BE2C (cell line): ENCODE data around the gene JPT2.
"Not testable (repeated sequence)": the region's sequence is repeated elsewhere in the genome, so short reads cannot be mapped to it uniquely, and the experiment has no call there.

Source experiments
- DNase-seq: peaks from one replicate; pipeline ENCODE4 v3.0.0-alpha.2; 2020
- H3K27me3 ChIP-seq: fragments of 250-450 bp; sonication (Bioruptor Pico); 2 replicates; pipeline ENCODE4 v1.5.1; 2020; ENCODE audit warnings: mild to moderate bottlenecking
- H3K36me3 ChIP-seq: fragments of 250-450 bp; sonication (Bioruptor Pico); 2 replicates; pipeline ENCODE4 v1.5.1; 2020; ENCODE audit warnings: mild to moderate bottlenecking
- H3K4me1 ChIP-seq: fragments of 250-450 bp; sonication (Bioruptor Pico); 2 replicates; pipeline ENCODE4 v1.5.1; 2020
- H3K4me3 ChIP-seq: 2 replicates; pipeline ENCODE4 v1.5.1; 2011; ENCODE audit warnings: low read depth, low read length
- H3K9me3 ChIP-seq: fragments of 250-450 bp; sonication (Bioruptor Pico); 2 replicates; pipeline ENCODE4 v1.5.1; 2020
- TF ChIP-seq, protein P1 (sequence below): IDR thresholded peaks from 2 replicates; pipeline ENCODE4 v1.5.1; 2012; ENCODE audit warnings: mild to moderate bottlenecking, low read depth, low read length

JPT2 gene

GRCh38 chr16:1709356-1709755 is 31.3 kb downstream of the JPT2 start:
- TF ChIP-seq, protein P1, sequence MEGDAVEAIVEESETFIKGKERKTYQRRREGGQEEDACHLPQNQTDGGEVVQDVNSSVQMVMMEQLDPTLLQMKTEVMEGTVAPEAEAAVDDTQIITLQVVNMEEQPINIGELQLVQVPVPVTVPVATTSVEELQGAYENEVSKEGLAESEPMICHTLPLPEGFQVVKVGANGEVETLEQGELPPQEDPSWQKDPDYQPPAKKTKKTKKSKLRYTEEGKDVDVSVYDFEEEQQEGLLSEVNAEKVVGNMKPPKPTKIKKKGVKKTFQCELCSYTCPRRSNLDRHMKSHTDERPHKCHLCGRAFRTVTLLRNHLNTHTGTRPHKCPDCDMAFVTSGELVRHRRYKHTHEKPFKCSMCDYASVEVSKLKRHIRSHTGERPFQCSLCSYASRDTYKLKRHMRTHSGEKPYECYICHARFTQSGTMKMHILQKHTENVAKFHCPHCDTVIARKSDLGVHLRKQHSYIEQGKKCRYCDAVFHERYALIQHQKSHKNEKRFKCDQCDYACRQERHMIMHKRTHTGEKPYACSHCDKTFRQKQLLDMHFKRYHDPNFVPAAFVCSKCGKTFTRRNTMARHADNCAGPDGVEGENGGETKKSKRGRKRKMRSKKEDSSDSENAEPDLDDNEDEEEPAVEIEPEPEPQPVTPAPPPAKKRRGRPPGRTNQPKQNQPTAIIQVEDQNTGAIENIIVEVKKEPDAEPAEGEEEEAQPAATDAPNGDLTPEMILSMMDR = no peak
- Histone ChIP-seq H3K27me3 (no peaks in the 10 kb centered on the region), H3K9me3 (no peaks in the 10 kb centered on the region), H3K36me3 (no peaks in the 10 kb centered on the region; the same call in 1 of the 2 replicates), H3K4me3 (peak overlapping the region; percentile 98), H3K4me1 (peaks cover 8% of the 10 kb centered on the region)
- DNase-seq = no peak

DNA sequence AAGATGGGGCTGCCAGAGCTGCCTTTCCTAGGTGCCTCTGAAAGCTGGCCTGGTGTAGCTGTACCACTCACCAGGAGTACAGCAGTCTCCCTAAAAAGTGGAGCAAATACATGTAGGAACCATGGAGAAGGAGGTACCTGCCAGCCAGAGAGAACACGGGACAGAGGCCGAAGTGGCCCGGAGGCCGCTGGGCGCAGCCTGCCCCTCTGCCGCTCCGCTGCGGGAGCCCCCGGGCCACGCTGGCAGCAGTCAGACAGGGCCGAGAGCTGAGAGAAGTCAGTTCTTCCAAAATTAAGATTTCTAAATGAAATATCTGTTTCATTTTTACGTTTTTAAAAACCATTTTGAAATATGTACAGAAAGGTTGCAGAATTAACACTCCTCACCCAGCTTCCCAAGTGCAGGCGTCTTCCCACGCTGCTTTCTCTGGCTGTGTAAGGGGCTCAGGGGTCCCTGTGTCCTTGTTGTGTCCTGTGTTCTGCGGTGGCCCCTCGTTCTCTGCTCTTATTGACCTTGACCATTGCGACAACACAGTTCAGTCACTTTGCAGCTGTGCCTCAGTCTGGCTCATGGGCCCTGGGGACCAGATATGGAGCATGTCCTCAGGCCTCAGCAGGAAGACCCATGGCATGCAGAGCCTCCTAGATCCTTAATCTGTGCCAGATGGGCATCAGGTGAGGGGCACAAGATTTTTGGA is 32.9 kb downstream of the JPT2 start:
- Histone ChIP-seq H3K4me1 (peaks cover 10% of the 10 kb centered on the region), H3K27me3 (no peaks in the 10 kb centered on the region), H3K4me3 (no peak overlapping the region), H3K9me3 (no peaks in the 10 kb centered on the region), H3K36me3 (no peaks in the 10 kb centered on the region; the same call in 1 of the 2 replicates)
- DNase-seq = no peak
- TF ChIP-seq, protein P1 = no peak

DNA sequence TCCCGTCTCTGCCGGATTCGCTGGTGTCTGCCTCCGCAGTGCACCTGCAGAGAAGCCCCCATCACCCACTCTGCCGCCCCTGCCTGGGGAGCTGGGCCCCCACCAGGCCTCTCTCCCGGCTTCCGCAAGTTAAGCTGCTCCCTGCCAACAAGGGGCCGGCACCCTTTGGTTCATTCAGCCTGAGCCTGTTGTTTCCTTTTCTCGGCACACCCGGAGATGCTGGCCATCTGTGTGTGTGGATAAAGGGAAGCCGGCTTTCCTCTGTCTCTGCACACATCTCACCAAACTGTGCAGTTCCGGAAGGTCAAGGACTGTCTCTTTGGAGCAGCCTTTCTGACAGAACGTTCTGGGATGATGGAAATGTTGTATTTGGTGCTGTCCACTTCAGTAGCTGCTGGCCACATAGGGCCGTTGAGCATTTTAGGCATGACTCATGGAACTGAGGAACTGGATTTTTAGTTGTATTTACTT is 34.7 kb downstream of the JPT2 start:
- Histone ChIP-seq H3K36me3 (peaks cover 2% of the 10 kb centered on the region; the same call in 1 of the 2 replicates), H3K4me1 (peaks cover 10% of the 10 kb centered on the region), H3K9me3 (no peaks in the 10 kb centered on the region), H3K27me3 (no peaks in the 10 kb centered on the region), H3K4me3 (no peak overlapping the region)
- TF ChIP-seq, protein P1 = no peak
- no peak for DNase-seq

- Histone ChIP-seq H3K4me1 (peaks cover 10% of the 10 kb centered on the region), H3K36me3 (peaks cover 2% of the 10 kb centered on the region; the same call in 1 of the 2 replicates), H3K27me3 (no peaks in the 10 kb centered on the region), H3K9me3 (no peaks in the 10 kb centered on the region), H3K4me3 (no peak overlapping the region)
- DNase-seq = no peak
- TF ChIP-seq, protein P1 = no peak
These were observed 35.3 kb downstream of the JPT2 start for GRCh38 chr16:1713331-1713730.

DNA sequence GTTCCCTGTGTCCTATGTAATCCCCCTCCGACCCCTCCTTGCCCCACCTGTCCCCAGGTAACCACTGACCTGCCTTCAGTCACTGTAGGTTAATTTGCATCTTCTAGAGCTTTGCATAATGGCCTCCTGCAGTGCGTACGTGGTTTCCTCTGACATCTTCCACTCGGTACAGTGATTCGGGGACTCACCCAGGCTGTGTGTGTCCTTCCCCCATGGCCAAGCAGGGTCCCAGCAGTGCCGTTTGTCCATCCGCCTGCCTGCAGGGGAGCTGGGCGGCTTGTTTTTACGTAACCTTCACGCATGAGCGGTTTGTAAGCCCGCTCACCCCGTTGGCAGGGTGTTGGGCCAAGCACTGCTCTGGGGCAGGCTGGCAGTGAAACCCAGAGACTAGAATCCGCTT is 35.9 kb downstream of the JPT2 start:
- peaks cover 2% of the 10 kb centered on the region; the same call in 1 of the 2 replicates for H3K36me3 ChIP-seq
- peak; percentile 55 for DNase-seq
- TF ChIP-seq, protein P1 = no peak
- peaks cover 10% of the 10 kb centered on the region for H3K4me1 ChIP-seq
- no peaks in the 10 kb centered on the region for H3K27me3 ChIP-seq
- H3K4me3 ChIP-seq = peak overlapping the region; percentile 15
- H3K9me3 ChIP-seq = no peaks in the 10 kb centered on the region

DNA sequence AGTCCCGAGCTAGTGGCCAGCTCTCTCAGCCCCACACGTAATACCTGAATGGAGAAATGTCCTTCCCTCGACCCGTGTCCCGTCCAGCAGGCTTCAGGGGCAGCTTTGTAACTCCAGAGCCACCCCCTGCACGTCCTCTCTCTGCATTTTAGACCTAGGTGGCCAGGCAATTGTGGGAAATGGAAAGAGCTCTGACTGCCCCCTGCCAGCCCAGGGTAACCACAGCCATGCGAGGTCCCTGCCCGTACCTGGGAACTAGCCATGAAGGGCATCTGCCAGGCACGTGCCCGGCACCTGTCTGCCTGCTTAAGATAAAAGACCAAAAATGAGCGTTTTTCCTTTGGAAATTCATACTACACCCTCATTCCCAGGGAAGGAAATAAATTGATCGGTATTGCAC is 37.1 kb downstream of the JPT2 start:
- Histone ChIP-seq H3K4me3 (no peak overlapping the region), H3K4me1 (peaks cover 6% of the 10 kb centered on the region)
- DNase-seq = no peak

DNA sequence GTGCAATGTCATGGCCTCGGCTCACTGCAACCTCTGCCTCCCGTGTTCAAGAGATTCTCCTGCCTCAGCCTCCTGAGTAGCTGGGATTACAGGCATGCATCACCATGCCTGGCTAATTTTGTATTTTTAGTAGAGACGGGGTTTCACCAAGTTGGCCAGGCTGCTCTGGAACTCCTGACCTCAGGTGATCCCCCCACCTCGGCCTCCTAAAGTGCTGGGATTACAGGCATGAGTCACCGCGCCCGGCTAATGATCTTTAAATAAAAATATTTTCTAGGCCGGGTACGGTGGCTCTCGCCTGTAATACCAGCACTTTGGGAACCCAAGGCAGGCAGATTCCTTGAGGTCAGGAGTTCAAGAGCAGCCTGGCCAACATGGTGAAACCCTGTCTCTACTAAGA is 40.2 kb downstream of the JPT2 start:
- H3K36me3 ChIP-seq, DNase-seq, H3K9me3 ChIP-seq, H3K4me1 ChIP-seq, H3K4me3 ChIP-seq, H3K27me3 ChIP-seq: not testable (repeated sequence)

More for the DNA sequence above, 37.1 kb downstream of the JPT2 start:
- peaks cover 2% of the 10 kb centered on the region; the same call in 1 of the 2 replicates for H3K36me3 ChIP-seq
- no peaks in the 10 kb centered on the region for H3K9me3 ChIP-seq
- H3K27me3 ChIP-seq = no peaks in the 10 kb centered on the region
- TF ChIP-seq, protein P1 = no peak

DNA sequence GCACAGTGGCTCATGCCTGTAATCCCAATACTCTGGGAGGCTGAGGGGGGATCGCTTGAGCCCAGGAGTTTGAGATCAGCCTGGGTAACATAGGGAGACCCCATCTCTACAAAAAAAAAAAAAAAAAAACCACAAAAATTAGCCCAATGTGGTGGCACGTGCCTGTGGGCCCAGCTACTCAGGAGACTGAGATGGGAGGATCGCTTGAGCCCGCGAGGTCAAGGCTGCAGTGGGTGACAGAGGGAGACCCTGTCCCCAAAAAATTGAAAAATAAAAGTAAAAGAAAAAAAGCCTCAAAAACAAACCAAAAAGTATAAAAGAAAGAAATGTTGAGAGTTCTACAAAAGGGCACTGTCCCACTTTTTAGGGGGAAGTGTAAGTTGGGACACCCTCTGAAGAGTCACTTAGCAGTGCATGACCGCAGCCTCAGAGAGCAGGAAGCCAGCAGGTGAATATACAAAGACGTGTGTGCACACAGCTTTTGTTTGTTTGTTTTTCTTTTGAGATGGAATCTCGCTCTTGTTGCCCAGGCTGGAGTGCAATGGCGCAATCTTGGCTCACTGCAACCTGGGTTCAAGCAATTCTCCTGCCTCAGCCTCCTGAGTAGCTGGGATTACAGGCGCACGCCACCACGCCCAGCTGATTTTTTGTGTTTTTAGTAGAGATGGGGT is 41.6 kb downstream of the JPT2 start:
- not testable (repeated sequence) for DNase-seq, H3K9me3 ChIP-seq, H3K36me3 ChIP-seq, H3K4me3 ChIP-seq, H3K27me3 ChIP-seq, H3K4me1 ChIP-seq
